GM19395 (cell line): ENCODE results near the gene SLC38A5.
"Not testable (repeated sequence)": the region's sequence is repeated elsewhere in the genome, so short reads cannot be mapped to it uniquely, and the experiment has no call there.

ENCODE experiments used
- ATAC-seq: cut with Tn5 transposase; IDR thresholded peaks from one replicate; pipeline ENCODE4 v1.9.1; 2021; ENCODE audit warnings: mild to moderate bottlenecking, moderate library complexity; ENCODE audit not compliant: unreplicated experiment

Gene SLC38A5

DNA sequence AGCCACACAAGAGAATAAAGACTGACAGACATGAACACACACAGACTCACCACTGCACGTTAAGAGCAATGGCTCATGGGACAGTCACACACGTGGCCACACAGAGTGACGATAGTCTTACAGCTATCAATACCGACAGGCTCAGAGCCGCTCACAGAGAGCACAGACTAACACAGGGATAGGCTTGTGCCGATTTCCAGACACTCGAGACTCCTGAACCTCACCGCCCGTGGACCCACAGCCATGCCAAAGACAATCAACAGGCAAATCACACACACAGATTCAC lies 716 bp upstream of the SLC38A5 start:
- ATAC-seq = no peak

DNA sequence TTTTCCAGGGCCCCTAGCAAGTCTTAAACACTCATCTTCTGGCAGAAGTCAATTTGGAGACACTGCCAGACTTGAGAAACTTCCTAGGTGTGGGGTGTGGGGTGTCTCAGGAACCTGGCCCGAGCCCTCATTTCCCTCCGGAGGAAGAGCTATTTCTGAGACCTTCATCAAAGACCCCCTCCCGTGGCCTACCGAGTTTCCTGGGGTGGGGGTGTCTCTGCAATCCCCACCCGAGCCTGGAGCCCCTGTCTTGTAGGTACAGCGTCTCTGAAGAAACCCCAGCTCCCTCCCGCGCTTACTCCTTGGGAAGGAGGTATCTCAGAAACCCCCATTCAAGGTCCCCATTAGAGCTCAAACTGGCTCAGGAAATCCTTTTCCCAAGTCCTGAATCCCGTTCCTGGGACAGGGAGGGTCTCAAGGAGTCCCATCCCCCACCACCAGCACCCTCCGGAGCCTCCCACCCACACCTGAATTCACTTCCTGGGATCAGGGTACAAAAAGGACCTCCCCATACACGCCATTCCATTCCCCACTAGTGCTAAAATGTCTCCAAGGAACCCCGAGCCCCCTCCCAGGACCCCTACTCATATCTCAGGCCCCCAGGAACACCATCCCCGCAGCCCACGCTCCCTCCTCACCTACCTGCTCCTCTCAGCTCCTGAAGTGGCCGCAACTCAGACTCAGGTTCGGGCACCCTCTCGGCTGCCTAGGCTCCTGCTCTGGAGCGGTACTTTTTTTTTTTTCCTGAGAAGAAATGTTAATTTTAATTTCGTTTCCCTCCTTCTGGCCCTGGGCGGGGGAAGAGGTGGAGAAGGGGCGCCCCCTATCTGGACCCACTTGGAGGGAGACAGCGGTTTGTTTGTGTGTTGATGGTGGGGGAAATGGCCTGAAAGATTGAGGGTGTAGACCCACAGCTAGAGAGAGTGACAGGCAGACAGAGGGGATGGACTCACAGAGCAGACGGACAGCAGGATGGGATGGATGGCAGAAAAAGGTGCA lies 1.1 kb downstream of the SLC38A5 start:
- peak; percentile 58 for ATAC-seq

DNA sequence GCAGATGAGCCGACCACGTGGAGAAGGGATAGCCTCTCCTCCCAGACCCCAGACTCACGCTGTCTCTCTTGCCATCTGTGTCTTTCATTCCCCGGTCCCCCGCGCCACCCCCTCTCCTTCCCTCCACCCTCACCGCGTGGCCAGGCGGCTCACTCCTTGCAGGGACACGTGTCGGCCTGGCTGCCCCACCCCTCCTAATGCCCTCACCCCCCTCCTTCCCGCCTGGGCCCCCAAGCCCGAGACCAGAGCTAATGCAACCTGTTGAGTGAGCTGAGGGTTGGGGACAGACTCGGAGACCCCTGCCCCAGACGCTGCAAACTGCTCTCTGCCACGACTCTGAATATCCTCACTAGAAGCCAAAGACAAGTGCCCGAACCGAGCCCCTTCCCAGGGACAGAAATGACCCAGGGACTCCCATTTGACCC lies 1.8 kb downstream of the SLC38A5 start:
- no peak for ATAC-seq

DNA sequence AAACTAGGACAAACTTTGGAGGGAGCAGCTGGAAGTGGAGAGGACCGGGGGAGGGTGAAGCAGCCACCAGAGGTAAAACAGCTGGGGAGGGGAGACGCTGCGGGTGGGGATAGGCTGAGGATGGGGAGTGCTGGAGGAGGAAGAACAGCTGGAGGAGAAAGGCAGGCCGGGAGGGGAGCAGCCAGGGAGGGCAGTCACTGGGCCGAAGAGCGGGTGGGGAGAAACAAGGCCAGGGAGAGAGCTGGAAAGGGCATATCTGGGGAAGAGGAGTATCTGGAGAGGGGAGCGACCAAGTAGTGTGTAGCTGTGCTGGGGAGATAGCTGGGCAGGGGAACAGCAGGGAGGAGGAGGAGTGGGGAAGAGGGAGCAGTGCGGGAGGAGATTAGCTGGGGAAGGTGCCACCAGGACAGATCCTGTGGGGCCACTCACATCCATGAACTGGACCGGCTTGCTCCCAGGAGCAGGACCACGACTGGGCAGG lies 2.7 kb downstream of the SLC38A5 start:
- no peak for ATAC-seq

DNA sequence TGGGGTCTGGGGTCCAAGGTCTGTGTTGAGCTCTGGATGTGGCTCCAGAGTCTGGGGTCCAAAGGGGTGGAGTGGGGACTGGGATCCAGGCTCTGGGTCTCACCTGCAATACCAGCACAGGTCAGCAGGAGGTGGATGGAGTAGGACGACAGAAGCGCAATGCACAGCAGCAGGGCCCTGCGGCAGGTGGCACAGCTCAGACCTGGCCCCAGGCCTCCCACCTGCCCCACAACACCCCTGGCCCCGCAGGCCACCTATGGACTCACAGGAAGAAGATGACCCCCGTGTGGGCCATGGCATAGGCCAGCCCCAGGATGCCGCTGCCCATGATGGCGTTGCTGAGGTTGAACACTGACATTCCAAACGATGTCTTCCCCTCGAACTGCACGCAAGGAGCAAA lies 3.4 kb downstream of the SLC38A5 start:
- ATAC-seq = no peak

DNA sequence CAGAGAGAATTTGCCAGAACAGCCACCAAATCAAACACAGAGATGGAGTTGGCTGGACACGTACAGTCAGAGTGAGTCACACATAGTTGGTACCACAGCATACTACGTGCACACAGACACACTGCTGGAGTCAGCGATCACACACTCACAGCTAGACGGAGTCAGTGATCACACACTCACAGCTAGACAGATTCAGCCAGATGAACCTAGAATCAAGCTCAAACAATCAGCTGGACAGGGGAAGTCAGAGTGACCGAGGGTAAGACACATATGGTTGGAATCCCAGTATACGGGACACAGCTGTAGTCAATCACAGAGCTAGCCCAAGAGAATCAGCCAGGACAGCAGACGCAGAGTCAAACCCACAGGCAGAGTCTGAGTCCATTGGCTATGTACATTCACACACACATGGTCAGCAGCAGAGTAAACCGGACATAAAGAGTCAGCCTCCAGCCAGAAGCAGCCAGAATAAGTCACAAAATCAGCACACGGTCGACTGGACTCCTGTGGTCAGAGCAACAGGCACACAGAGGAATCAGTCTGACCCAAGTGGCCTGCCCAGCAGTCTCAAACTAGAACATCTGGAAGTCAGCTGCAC lies 4.6 kb downstream of the SLC38A5 start:
- no peak for ATAC-seq

DNA sequence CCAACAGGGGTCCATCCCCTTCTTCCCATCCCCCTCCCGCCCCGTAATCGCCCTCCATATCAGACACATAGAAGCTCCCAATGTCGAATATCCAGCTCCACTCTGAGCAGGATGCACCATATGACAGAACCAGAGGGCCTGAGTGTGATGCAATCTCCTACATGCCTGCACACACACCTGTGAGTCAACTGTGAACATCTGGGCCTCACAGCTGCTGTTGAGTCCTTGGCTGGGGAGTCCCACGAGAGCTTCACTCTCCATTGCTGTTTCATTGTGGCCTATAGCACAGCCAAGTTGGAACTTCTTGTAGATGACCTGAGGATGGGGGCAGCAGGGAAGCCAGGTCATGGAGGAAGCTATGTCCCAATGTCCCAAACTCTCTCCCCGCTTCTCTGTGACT lies 8.2 kb downstream of the SLC38A5 start:
- no peak for ATAC-seq

DNA sequence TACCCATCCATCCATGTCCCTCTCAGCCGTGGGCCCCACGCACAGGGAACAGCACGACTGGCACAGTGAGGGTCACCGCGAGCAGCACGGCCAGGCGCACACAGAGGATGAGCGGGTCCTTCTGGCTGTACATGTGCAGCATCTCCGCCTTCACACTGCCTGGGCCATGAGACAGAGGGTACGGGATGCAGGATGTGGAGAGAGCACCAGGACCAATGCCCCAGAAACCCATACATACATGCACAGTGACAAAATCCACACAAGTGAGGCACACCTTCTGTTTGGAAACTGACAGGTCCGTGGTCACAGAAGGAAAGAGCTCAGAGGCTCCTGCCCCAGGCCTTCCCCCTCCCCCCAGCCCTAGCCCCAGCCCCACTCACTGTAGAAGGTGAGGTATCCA lies 9.5 kb downstream of the SLC38A5 start:
- no peak for ATAC-seq

DNA sequence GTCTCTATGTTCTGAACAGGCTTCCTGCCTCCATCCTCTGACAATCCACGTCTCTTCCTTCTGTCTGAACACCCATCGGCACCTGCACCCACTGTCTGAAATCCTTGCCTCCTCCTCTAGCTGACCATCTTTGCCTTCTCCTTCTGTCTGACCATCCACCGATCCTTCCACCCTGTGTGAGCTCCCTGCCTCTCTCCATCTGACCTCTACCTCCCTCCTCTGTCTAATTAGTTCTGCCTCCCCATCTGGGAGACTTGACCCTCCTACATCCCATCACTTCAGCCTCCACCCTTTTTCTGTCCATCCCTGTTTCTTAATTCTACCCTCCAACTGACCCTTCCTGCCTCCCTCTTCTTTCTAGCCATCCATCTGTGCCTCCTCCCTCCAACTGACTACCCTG lies 10.0 kb downstream of the SLC38A5 start:
- no peak for ATAC-seq

DNA sequence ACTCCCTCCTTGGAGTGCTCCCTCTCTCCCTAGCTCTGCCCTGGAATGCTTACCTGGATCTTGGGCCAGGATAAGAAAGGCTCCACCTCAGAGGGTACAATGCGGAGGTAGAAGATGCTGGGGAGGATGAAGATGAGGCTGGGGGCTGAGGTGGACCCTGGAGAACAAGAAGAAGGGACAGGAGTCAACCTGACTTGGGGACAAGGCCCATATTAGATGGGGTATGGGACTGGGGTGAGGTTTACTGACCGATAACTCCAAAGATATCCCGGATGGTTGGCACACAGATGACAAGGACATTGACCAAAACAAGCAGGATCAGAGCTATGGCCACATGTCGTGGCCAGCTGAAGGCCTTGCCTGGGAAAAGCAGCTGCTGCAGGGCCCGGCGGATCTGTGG lies 10.6 kb downstream of the SLC38A5 start:
- ATAC-seq = no peak

DNA sequence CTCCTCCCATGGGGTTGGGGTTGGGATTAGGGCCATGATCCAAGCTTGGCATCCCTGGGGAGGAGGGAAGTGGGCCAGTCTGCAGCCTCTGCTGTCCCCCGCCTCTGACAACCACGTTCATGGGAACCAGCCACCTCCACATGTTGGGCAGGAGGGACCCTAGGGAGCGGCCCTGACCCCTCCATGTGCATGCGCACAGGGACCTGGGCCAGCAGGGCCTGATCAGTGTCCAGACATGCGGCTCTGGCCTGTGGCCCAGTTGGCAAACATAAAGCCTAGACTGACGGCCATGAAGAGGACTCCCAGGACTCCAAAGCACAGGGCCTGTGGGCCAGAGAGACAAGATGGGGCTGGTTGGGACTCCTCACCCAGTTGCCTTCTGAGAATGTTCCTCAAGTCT lies 11.3 kb downstream of the SLC38A5 start:
- no peak for ATAC-seq

DNA sequence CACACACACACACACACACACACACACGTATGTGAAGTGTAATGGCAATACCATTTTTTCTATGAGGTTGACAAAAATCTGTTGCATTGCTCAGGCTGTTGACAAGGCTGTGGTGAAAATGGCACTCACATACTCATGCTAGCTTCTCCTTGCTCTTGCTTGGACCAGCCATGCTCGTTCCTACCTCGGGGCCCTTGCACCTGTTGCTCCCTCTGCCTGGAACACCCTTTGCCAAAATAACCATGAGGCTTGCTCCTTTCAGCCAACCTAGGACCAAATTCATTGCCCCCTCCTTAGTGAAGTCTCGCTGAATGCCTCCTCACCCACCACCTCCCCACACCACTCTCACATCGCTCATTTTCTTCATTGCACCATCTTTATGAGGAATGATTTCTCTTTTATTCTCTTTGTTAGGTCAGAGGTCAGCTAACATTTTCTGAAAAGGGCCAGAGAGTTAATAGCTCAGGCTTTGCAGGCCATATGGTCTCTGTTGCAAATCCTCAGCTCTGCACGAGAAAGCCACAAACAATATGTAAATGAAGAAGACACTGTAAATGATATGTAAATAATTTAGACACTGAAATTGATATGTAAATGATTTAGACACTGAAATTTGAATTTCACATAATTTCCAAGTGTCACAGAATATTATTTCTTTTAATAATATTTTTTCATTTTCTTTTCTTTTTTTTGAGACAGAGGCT lies 13.3 kb downstream of the SLC38A5 start:
- ATAC-seq = no peak

DNA sequence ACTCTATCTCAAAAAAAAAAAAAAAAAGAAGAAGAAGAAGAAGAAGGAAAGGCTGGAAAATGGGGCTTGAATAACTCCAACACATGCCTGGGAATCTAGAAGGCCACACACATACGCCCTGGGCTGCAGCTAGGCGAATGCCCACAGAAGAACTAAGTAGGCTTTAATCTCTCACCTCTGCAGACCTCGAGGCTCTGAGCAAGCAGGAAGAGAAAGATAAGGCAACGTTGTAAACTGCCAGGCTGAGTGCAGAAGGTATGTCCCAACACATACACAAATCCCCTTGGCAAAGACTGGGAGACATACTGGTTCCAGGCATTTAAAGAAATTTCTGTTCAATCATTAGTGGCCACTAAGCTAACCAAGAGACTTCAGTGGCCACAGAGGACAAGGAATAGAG lies 18.4 kb downstream of the SLC38A5 start:
- no peak for ATAC-seq

DNA sequence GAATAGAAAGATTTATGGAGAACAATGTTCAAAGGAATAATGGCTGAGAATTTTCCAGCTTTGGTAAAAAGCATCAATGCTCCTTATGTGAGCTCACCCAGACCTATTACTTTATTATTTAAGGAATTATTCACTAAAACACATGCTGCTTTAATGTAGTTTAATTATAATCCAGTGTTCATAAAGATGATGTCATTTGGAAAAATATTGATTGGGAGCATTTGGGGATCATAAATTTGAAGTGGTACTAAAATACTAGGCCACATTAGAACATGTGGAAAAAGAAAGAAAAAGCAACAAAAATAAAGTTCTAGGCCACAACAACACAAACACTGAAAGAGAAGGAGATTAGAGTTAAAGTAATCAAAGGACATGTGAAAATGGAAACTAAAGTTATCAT lies 20.0 kb downstream of the SLC38A5 start:
- ATAC-seq = no peak

DNA sequence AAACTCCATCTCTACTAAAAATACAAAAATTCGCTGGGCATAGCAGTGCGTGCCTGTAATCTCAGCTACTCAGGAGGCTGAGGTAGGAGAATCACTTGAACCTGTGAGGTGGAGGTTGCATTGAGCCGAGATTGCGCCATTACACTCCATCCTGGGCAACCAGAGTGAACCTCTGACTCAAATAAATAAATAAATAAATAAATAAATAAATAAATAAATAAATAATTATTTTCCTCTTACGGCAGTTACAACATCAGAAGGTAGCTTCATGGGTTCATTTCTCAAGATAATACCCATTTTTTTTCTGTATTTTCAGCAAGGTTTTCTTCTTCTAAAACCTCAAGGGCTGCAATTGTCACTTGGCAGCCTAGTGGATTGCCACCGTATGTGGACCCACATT lies 22.9 kb downstream of the SLC38A5 start:
- not testable (repeated sequence) for ATAC-seq

DNA sequence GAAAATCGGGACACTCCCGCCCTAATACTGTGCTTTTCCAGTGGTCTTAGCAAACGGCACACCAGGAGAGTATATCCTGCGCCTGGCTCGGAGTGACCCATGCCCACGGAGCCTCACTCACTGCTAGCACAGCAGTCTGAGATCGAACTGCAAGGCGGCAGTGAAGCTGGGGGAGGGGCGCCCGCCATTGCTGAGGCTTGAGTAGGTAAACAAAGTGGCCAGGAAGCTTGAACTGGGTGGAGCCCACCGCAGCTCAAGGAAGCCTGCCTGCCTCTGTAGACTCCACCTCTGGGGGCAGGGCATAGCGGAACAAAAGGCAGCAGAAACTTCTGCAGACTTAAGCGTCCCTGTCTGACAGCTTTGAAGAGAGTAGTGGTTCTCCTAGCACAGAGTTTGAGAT lies 36.3 kb downstream of the SLC38A5 start:
- not testable (repeated sequence) for ATAC-seq

DNA sequence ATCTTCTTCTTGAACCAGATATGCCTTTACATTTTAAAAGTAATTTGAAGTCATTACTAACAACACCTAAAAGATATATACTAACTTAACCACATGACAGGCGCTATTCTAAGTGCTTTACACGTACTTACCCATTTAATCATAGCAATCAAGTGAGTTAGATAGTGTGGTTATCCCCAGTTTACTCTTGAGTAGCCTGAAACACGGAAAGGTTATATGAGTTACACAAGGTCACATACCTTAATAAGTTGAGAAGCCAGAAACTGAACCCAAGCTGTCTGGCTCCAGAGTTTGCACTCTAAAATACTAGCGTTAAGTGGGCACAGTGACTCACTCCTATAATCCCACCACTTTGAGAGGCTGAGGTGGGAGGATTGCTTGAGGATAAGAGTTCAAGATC lies 39.9 kb downstream of the SLC38A5 start:
- not testable (repeated sequence) for ATAC-seq

DNA sequence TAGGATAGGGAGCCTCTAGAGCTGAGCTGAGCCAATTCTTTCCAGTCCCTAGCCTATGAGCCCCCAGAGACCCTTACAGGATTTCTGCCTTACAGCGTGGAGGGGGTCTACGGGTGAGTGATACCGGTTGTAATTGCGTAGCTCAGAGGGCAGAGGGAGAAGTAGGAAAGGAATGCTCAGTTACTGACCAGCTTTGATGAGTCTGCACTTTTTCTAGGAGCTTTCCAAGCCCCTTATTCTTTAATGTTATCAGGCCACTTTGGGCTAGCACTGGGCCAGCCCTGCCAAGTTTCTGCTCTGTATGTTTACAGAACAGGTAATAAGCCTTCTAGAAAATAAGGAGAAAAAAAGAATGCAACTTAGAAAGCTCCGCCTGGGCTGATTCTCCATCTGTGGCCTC lies 40.5 kb downstream of the SLC38A5 start:
- not testable (repeated sequence) for ATAC-seq

DNA sequence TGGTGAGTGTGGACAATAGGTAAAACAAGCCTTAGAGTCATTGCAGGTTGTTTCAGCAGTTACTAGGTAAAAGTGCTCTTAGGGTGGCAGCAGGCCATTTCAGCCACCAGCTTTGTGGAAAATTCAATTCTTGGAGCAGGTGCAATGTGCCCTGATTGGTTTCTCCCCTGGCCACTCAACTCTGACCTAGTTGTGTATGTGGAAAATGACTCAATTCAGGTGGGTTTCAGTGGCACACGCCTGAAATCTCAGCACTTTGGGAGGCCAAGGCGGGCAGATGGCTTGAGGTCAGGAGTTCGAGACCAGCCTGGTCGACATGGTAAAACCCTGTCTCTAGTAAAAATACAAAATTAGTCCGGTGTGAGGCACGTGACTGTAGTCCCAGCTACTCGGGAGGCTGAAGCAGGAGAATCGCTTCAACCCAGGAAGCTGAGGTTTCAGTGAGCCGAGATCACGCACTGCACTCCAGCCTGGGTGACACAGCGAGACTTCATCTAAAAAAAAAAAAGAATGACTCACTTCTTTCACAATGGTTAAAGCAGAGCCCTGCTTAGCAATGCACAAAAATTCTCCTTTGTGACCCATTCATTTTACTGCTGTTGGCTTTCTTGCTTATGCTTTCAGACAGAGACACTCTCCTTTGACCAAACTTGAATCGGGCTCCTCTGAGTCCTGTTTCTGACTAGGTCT lies 42.9 kb downstream of the SLC38A5 start:
- ATAC-seq = not testable (repeated sequence)

DNA sequence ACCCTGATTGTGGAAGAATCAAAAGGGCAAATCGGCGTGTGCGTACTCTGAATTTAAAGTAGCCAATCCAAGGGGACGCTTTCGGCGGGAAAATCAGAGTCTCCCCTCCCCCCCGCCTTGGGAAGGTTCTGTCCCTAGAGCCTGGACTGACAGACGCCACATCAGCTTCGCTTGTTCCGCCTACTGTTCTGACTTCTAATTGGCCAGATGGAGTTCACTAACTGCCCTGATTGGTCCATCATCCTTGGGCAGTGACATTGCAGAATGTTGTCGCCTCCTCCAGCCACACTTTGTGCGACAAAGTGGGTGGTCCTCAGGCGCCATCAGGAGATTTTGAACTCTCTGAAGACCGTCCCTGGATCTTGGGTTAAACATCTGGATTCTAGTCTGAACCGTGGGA lies 58.2 kb downstream of the SLC38A5 start, which contains the start of gene SSX4B:
TSS of gene SSX4B (minus strand) at position 101 of the 400 bp plus-strand sequence. CDS start 588 bp downstream, outside the sequence.
- ATAC-seq = not testable (repeated sequence)
